NCI-H1436 (cell line): ENCODE measurements around the gene SERTAD2.

Experiments
- DNase-seq: peaks from one replicate; lab custom pipeline; 2025; lab: John Stamatoyannopoulos, UW

Gene SERTAD2, protein sequence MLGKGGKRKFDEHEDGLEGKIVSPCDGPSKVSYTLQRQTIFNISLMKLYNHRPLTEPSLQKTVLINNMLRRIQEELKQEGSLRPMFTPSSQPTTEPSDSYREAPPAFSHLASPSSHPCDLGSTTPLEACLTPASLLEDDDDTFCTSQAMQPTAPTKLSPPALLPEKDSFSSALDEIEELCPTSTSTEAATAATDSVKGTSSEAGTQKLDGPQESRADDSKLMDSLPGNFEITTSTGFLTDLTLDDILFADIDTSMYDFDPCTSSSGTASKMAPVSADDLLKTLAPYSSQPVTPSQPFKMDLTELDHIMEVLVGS

DNA sequence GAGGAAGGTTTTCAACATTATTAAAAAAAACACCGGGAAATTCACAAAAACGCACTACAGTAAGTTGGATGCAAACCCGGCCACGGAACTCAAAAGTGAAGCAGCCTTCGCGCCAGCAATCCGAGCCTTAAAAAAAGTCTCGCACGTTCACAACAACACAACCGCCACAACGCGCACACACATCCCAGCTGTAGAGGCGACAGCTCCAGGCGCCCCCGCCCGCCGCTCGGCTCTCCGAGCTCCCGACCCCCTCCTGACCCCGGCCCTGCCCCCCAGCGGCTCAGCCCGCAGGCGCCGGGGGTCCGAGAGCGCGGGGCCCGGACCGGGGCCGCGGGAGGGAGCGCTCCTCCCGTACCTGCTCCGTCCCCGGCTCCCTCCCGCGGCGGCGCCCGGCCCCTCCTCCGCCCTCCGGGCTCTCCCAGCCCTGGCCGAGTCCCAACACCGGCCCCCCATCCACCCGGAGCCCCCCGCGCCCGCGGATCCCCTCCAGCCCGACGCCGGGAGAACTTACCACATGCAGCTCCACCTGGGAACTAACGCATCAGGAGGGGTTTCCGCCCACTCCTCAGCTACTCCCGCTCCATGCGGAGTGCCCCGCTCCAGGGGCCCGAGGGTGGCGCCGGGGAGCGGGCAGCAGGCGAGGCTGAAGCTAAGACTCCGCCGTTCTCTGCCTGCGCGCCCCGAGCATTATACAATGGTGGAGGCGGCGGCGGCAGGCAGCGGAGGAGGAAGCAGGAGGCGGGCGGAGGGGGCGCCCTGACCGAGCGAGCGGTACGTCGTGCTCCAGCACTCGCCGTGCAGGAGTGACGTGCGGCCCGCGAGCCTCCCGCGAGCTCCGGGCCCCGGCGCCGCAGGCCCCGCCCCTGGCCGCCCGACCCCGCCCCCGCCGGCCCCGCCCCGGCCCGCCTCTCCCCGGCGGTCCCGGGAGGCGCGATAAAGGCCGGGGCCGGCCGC, at the start of gene SERTAD2:
TSS of gene SERTAD2 (minus strand) at position 805 of the 954 bp plus-strand sequence. CDS start 17,042 bp downstream, outside the sequence.
- peak; percentile 82 for DNase-seq

DNA sequence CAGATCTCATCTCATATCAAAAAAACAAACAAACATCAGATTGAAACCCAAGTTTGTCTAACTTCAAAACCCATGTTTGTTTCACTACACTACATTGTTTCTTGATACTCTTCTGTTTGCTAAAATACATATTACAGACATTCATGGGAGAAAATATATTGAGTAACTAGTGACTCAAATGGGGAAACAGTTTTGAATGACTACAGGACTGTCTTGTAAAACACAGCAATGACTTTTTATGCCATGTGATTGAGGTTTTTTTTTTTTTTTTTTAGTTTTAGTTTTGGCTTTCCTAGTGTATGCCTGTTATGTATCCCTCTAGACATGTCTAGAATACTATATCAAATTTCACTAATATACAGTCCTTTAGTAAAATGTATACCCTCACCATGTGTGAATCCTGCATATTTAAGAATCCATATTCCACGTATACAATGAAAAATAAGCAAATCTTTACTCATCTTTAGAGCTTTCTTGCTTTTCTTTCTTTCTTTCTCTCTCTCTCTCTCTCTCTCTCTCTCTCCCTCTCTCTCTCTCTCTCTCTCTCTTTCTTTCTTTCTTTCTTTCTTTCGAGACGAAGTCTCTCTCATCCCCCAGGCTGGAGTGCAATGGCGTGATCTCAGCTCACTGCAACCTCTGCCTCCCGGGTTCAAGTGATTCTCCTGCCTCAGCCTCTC, 46.6 kb upstream of the SERTAD2 start:
- DNase-seq = no peak

DNA sequence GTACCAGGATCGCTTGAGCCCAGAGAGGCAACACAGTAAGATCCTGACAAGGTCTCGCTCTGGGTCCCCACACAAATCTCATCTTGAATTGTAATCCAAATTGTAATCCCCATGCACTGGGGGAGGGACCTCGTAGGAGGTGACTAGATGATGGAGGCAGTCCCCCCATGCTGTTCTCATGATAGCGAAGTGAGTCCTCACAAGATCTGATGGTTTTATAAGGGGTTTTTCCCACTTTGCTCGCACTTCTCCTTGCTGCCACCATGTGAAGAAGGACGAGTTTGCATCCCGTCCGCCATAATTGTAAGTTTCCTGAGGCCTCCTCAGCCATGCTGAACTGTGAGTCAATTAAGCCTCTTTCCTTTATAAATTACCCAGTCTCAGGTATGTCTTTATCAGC, 46.0 kb upstream of the SERTAD2 start:
- DNase-seq = no peak

DNA sequence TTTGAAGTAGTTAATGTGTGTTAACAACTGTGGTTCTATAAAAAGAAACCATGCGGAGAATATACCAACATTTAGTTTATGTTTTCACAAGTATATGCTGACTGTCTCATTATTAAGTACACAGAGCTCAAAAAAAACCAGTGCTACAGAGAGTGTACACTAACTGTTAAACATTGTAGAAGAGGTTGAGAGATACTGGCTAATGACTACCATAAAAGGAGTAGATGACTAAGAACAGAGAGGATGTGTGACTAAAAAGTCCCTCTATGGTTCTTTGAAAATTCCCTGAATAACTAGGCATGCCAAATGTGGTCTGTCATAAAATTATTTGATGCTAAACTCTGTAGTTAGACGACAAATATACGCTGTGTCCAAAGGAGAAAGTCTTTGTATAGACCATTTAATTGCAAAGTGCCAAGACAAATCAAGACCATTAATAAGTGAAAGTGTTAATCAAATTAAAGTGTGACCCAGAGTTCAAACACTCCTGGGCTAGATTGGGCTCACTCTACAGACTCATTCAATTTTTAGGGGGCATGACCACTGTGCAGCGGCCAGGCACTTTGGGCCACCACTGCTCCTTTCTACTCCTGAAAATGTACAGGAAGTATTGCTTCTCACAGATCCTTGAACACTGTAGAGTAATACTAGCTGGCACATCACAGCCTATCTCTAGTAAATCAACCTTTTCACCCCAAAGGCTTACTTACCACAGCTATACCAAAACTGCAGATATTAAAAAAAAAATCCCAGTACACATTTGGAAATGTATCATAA, 45.1 kb upstream of the SERTAD2 start:
- DNase-seq = no peak

DNA sequence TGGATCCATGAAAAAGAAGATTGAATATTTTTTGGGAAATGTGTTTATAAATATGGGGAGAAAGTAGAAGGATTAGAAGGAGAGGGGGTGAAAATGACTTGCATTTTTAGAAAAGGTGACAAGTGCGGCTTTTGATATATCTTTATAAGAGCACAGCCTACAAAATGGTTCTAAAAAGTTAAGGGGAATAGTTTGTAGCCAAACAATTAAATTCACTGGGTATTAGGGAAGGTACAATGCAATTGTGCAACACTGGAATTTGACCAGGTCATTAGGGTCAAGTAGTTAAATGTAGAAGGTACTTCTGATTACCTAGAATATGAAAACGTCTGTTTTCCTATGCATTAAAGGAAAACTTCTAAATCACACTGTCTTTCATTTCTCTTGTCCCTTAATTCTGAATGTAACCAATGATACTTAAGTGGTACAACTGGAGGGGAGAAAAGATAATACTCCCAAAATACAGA, 44.5 kb upstream of the SERTAD2 start:
- no peak for DNase-seq

DNA sequence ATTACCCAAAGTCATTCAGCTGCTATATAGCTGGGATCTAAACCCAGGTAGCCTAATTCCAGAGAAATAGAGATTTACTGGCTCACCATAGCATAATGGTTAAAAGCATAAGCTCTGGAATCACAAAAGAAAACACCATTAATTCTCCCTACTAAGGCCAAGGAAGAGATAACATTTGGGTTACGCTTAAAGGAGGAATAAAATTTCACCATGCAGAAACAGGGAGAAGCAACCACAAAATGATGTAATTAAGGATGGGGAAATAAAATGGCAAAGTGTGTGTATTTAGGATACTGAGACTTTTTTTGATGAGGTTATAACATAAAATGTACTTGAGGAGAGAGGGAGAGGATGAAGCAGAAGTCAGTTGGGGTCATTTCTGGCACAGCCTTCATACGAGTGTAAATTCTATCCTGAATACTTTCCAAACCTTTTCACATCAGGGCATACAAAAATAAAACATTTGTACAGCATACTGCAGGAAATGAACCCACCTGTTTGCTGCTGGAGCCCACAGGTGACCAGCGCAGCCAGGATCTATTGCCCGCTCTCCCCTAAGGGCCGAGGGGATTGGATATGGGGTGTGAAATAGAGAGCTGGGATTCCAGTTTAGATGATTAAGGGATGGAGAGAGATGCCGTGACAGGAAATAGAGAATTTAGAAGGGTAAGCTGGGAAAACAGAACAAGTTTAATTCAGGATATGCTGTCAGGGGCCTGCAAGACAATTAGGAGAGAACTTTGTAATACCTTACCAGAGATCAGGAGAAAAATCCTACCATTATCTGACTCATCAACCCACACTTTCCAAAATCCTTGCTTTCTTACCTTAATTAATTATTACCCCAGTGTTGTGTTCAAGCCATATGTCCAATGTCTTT, 43.8 kb upstream of the SERTAD2 start:
- no peak for DNase-seq

DNA sequence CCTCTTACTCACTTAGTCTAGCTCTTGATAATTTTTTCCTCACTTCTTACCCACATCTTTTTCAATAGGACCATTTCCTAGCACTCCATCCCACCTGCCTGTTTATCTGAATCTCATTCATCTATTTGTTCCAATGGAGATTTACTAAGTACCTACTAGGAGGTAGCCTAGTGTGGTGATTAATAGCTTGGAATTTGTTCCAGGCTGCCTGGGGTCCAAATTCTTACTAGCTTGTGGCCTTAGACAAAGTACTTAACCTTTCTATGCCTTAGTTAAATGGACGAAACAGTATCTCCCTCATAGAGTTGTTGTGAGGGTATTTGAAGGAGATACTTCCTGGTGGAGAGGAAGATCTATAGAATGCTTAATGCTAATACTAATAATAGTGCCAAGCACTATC, 42.9 kb upstream of the SERTAD2 start:
- no peak for DNase-seq

DNA sequence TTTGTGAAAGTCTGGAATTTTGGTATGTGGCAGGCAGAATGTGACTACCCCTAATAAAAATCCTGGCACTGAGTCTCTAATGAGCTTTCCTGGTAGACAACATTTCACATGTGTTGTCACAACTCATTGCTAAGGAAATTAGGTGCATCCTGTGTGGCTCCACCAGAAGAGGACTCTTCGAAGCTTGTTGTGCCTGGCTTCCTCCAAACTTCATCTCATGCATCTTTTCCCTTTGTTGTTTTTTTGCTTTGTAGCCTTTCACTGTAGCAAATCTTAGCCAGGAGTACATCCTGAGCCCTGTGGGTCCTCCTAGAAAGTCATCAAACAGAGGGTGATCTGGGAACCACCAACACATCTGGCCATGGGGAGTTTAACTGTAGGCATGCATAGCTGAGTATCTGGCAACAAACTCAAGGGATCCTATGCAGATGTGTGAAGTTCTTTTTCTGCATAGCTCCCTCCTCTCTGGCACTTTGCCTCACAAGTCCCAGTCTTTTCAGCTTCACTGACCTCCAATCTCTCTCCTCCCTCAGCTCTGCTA, 42.1 kb upstream of the SERTAD2 start:
- no peak for DNase-seq

DNA sequence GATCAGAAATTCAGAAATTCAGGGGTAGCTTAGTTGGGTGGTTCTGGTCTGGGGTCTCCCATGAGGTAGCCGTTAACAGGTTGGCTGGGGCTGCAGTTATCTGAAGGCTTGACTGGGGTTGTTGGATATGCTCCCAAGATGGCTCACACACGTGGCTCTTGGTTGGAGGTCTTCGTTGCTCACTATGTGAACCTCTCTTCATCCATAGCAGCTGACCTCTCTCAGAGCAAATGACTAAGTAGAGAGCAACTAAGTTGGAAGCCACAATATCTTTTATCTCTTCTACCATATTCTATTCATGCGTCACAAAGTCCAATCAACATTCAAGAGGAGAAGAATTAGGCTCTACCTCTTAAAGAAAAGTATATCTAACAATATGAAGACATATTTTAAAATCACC, 38.7 kb upstream of the SERTAD2 start:
- no peak for DNase-seq

DNA sequence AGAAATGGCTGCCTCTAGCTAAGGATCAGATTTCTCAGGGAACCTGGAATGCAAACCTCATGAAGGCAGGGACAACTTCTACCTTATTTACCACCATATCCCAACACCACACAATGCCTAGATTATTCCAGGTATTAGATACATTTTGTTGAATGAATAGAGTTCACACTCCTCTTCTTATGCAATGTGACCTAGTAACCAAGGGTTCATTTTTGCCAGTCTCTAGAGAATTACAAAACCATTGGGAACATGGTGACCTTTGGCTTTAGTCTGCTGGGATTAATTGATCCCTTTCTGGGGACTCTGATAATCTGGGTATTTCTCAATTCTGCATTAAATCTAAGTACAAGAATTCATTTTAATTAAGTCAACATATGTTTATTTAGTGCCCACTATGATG, 35.2 kb upstream of the SERTAD2 start:
- DNase-seq = no peak

DNA sequence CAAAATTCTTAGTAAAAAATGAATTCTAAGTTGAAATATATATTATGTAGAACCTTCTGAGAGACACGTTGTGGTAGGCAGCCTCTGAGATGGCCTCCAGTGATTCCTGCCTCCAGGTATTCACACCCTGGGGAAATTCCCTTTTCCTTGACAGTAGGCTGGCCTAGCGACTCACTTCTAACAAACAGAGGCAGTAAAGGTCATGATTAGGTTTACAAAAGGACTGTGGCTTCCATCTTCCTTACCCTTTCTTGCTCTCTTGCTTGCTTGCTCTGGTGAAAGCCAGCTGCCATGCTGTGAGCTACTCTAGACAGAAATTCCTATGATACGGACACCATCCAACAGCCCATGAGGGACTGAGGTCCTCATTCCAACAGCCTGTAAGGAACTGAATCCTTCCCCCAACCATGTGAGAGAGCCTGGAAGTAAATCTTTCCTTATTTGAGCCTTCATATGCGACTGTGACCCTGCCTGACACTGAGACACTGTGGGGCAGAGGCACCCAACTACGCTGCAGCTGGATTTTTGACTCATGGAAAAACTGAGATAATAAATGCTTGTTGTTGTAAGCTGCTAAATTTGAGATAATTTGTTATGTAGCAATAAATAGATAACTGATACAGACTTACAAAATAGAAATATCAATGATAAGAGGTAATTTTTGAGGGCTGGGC, 32.7 kb upstream of the SERTAD2 start:
- DNase-seq = no peak

DNA sequence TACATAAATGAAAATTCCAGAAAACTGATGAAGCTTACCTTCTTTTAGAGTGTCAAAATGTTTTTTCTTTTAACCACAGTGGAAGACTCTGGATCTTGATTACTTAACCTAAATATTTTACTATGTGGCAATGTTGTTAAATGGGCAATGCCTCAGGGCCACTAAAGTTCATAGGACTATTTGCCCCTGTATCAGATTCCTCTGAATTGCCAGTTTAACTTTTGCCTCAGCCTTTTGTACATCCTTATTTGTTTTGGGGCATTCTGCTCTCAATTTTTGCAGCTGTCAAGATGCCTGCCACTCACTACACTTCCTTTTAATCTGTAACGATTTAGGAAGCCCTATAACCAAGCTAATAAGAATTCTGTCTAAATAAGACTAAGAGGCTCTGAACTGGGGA, 31.7 kb upstream of the SERTAD2 start:
- no peak for DNase-seq

DNA sequence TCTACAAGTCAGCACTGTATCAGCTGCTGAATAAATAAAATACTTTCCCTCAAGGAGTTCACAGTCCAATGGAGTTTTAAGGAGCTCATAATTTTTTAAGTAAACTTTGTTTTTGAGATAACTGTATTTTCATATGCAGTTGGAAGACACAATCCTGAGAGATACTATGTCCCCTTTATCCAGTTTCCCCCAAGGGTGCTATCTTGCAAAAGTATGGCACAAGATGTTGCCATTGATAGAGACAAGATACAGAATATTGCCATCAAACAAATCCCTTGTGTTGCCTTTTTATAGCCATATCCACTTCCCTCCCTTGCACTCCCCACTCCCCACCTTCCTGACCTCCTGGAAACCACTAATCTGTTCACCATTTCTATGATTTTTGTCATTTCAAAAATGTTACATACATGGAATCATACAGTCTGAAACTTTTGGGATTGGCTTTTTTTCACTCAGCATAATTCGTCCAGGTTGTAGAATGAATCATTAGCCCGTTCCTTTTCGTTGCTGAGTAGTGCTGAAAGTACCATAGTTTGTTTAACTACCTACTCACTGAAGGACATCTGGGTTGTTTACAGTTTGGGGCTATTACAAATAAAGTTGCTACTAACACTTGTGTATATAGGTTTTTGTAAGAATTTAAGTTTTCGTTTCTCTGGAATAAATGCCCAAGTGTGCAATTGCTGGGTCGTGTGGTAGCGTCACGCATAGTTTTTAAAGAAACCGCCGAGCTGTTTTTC, 30.2 kb upstream of the SERTAD2 start:
- DNase-seq = no peak

DNA sequence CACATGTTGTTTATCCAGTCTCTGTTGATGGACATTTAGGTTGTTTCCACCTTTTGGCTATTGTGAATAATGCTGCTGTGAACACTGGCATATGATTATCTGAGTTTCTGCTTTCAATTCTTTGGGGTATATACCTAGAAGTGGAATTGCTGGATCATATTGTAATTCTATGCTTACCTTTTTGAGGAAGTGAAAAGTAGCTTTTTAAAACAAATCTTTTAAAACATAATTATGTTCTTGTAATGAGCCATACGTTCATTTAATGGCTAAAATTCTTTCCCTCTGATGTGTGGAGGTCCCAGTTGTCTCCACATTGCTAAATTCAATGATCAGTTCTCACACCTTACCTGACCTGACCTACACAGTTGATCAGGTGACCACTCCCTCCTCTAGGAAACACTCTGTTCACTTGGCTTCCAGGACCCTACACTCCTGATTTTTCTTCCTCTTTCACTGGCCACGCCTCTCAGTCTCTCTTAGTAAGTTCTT, 27.8 kb upstream of the SERTAD2 start:
- DNase-seq = no peak

DNA sequence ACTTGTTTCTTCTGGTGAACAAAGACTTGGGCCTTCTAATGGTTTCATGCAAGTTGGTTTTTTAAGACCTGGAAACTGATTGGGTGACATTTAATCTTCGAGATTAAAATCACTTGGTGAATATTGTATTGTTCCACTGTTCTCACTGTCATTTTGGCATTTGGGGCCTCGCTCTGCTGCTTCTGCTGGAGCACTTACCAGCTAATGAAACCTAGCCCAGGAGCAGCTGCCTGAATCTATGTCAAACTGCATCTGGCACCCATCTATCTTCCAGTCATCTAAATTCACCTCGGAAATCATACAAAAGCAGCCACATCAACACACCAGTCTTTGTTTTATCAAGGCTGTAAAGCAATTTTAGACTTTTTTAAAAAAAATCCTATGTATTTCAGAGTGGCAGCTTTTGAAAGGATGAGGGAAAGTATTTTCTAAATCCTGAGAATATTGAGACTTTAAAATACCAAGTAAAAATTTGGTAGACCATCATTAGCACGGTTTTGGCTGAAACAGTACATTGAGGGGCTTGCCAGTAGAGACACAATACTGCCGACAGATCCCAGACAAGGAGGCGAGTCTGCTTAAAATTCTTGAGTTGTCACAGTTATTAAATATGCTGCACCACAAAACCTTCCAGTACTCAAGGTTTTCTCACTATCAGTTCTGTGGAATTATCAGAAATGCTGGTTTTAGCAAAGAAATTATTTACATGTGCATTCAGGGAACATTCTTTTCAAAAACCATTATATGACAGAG, 26.1 kb upstream of the SERTAD2 start:
- DNase-seq = no peak

DNA sequence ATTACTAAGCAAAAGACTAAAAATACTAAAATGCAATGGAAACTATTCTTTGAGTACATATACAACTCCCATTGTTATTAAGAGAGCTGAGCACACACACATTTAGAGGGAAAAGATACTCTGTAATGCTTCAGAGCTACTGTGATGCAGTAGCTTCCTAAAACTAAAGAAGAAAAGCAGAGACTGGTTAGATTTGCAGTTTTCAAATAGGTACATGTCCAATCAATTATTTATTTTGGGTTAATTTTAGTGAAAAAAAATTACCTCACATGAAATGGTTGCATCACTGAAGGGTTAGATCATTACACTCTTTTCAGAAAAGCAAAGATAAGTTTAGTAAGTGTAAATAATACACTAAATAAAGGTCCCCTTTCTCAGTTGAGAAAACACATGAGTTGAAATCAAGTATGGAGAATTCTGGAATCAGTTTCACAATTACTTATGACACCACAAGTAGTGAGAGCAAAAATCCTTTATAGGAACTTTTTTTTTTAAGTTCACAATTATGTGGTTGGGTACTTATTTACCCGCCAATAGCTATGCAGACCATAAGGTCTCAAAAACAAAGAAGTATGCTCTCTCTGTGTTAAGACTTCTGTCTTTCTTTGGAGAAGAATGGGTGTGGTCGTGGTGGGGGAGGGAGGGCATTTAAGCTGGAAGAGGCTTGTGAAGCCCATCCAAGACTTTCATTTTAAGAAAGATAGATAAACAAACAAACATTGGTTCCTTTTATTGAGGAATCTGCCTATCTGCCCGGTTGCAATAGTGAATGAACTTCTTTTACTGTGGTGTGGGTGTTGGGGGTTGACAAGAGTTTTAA, 25.3 kb upstream of the SERTAD2 start:
- no peak for DNase-seq

DNA sequence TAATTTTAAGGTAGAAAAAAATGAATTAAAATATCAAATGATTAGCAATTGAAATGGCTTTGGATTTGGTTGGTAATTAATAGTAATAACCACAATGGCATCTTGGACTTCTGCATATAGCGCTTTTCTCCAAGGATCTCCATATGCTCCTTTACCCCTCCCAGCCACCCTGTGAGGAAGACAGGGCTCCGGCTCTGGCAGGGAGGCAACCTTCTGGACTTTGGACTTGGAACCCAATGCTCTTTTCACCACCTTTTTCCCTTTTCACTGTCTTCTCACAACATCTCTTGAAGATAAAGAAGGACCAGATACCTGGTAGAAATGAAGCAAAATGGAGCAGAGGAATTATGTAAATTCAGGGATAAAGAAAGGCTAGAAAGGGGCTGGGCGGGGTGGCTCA, 23.8 kb upstream of the SERTAD2 start:
- DNase-seq = no peak
